HG03378 (cell line): ENCODE measurements around the gene MCF2L.
"Not testable (repeated sequence)": the region's sequence is repeated elsewhere in the genome, so short reads cannot be mapped to it uniquely, and the experiment has no call there.

ENCODE experiments used
- ATAC-seq: cut with Tn5 transposase; IDR thresholded peaks from one replicate; pipeline ENCODE4 v1.9.1; 2021; ENCODE audit warnings: mild to moderate bottlenecking, moderate library complexity; ENCODE audit not compliant: unreplicated experiment

Gene MCF2L

DNA sequence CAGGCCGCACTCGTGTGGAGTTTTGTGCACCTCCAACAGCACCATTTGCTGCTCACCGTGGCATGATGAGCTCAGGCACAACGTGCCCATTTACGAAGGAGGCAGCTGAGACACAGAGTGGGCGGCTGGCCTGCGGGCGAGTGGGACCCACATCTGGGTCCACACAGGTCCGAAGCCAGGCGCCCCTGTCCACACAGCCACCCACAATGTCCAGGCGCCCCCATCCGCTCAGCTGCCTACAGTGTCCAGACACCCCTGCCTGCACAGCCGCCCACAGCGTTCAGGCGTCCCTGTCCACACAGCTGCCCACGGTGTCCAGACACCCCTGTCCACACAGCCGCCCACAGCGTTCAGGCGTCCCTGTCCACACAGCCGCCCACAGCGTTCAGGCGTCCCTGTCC is 94.1 kb downstream of the MCF2L start:
- ATAC-seq, result no peak

DNA sequence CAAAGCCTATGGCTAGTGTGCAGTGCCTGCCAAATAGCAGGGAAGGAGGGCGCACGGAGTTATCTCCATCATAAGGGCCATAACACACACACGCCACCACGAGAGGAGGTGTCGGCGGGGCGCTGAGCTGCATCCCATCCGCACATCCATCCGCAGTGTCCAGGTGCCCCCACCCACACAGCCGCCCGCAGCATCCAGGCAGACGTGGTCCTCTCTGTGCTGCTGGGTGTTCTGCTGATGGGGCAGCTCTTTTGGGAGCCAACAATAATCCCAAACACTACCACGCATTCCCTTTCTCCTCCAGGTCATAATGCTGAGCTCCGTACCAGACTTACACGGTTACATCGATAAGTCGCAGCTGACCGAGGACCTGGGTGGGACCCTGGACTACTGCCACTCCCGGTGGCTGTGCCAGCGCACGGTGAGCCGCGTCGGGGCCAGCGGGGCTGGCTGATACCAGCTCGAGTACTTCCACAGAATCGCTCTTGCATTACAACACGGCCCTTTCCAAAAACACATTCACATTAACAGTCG is 95.1 kb downstream of the MCF2L start:
- no peak for ATAC-seq

DNA sequence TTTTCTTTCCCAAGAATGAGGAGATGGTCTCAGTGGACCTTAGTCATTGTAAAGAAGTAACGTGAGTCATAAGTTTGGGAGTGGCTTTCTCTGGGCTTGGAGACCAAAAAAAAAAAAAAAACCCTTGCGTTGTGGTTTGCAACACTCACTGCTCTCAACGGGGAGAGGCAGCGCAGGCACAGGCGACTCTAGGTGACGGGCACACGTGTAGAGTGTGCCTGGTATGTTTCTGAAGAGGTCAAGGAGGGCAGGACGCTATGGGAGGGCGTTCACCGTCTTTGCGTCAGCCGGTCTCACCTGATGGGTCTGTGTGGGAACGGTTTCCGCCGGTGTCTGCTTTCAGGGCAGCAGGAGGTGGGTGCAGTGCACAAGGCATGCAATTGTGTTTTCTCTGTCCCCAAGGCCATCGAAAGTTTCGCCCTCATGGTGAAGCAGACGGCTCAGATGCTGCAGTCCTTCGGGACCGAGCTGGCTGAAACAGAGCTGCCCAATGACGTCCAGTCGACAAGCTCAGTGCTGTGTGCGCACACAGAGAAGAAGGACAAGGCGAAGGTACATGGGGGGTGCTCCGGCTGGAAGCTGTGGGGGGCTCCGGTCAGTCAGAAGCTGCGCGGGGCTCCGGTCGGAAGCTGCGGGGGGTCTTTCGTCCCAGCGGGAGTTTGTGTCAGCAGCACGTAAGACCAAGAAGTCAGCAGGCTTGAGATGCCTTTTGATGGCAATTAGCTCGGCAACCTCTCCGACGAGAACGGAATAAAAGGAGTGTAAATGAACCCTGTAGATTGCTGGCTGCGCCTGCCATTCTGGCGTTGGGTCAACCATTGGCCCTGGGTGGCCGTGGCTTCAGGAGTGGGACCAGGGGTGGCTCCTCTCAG is 95.8 kb downstream of the MCF2L start:
- ATAC-seq, result no peak

DNA sequence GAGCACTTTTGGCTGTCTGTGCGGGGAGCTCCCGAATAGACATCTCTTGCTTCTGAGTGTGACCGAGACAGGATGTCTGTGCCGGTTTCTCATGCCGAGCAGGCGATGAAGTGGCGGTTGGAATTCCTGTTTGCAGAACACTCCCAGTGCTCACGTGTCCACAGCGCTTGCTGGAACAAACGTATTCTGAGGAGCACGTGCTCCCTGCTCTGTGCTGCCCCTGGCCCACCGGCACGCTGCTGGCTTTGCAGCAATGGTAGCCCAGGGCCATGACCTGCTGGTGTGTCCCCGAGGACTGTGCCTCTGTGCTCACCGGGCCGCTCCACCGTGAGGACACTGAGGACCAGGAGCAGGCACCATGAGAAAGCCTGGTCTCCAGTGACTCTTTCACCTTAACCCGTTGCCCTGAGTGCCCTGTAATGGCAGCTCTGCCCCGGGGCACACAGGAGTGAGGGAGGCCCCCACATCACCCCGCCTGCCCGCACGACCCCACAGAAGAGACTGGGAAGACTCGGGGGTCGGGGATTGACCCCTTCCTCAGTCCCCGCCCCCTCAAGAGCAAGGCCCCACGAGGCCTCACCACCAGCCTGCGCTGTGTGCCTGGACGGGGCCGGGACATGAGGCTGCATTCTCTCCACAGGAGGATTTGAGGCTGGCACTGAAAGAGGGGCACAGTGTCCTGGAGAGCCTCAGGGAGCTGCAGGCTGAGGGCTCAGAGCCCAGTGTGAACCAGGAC is 96.6 kb downstream of the MCF2L start:
- no peak for ATAC-seq

DNA sequence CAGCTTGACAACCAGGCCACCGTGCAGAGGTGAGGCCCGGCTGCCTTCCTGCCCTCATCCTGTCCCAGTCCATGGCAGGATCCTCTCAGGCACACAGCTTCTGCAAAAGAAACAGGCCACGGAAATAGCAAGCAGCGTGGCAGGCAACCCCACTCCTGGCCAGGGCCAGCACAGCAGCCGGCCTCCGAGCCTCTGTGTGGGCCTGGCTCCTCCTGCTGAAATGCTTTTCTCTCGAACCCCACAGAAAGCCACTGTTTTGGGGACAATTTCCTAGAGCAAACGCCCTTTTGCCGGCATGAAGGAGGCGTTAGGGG is 97.1 kb downstream of the MCF2L start:
- no peak for ATAC-seq

DNA sequence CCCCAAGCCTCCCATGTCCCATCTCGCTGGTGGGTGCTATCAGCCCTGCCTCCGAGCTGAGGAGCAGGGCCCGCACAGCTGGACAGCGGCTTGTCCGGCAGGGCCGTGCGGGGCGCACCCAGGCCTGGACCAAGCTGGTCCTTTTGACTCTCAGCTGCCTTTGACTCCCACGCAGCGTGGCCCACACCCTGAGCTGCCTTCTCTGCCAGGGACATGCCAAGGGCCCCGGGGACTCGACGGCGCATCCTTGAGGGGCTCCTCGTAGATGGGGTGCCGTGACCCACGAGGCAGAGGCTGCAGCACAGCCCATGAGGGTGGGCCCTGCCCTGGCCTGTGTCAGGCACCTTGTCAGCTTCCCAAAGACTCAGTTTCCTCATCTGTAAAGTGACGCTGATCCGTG is 97.7 kb downstream of the MCF2L start:
- ATAC-seq, result no peak

DNA sequence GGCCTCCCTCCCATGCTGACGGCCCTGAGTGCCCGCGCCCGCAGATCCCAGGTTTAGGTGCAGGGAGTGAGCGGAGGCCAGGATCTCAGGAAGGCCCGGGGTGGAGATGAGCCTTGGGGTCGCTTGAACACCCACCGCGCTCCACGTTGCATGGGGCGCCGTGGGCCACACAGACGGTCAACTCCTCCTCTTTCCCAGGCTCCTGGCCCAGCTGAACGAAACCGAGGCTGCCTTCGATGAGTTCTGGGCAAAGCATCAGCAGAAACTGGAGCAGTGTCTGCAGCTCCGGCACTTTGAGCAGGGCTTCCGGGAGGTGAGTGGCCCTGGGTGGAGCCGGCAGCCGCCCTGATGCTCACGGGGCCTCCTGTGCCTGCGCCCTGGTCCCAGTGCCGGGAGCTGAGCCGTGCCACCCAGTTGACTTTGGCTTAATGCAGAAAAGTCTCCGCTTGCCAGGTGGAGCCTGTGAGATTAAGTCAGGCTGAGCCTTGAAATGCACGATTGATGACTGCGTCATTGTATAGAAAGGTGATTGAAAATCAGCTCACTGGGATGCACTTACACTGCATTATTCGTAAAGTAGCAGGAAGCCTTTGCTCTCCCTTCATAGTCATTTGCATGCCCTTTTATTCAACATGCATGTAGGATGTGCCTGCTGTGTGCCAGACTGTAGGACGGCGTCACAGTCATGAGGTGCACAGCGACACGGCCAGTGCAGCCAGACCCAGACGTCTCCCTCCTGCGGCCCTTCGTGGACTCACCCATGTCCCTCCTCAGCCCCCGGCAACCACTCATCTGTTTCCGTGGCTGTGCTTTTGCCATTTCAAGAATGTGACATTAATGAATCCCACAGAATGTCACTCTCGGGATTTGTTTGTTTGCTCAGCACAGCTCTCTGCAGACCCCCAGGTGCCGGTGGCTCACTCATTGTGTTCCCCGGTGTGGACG is 101.1 kb downstream of the MCF2L start:
- ATAC-seq, result no peak

DNA sequence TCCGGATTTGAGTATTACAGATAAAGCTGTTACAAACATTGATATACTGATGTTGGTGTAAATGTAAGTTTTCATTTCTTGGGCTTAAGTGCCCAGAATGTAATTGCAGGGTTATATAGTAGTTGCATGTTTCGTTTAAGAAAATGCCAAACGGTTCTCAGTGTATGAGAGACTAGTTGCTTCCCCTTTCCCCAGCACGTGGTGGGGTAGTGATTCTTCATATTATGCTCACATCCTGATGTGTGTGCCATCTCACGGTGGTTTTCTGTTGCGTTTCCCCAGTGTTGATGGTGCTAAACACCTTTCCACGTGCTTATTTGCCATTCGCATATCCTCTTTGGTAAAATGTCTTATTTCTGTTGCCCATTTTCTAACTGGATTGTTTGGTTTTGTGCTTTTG is 101.8 kb downstream of the MCF2L start:
- no peak for ATAC-seq

DNA sequence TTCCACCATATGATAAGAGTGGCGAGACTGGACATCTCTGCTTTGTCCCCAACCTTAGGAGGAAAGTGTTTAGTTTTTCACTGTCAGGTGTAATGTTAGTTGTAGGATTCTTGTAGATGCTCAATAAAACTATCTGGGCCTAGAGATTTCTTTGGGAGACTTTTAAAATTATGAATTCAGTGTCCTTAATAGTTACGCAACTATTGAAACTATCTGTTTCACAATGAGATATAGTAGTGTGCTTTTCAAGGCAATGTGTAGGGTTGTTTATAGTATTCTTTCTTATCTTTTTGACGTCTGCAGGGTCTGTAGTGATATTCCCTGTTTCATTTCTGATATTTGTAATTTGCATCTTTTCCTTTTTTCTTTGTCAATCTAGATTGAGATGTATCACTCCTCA is 103.4 kb downstream of the MCF2L start:
- no peak for ATAC-seq

DNA sequence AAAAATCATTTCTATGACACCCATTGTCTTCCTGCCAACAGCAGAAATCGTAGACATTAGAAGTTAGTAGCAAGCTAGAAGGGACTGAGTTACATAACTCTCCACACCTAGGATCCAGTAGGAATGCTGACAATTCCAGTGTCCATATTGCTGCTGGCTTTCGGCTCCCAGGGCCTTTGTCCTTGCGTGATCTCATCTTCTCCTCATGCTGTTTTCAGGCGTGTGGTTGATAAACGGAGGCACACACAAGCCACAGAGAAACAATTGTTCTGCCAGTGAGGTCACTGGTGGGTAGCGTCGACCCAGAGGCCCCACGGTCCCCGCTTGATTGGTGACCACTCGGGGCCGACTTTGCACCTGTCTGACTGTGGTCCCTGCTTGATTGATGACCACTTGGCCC is 104.9 kb downstream of the MCF2L start:
- ATAC-seq, result no peak

DNA sequence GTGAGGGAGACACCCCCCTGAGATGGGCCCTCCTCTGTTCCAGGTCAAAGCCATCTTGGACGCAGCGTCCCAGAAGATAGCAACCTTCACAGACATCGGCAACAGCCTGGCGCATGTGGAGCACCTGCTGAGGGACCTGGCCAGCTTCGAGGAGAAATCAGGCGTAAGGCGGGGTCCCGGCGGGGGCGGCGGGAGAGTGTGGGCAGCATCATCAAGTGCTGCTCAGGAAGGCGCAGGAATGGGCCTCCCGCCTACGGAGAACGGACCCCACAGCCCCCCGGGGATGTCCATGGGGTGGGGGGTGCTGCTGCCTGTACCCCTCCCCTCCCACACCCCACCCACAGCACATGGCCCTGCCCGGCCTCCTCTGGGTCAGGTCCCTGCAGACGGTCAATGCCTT is 105.4 kb downstream of the MCF2L start:
- ATAC-seq, result no peak

DNA sequence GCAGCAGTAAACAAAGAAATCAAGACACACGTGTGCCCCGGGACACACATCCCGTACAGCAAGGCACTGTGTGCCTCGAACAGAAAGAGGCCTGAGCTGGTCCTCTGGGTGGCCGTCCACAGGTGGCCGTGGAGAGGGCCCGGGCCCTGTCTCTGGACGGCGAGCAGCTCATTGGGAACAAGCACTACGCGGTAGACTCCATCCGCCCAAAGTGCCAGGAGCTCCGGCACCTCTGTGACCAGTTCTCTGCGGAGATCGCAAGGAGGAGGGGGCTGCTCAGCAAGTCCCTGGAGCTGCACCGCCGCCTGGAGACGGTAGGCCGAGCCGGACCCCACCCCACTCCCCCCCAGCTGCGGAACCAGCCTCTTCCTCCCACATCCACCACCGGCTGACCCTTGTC is 105.9 kb downstream of the MCF2L start:
- no peak for ATAC-seq

DNA sequence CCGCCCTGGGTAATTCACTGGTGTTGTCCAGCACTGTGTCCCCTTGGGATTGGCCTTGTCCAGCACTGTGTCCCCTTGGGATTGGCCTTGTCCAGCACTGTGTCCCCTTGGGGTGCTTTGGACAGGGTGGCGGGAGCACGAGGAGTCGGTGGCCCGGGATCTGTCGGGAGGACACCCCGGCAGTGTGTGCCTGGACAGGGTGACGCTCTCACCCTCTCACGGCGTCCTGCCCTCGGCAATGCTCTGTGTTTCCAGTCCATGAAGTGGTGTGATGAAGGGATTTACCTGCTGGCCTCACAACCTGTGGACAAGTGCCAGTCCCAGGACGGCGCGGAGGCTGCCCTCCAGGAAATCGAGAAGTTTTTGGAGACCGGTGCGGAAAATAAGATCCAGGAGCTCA is 106.7 kb downstream of the MCF2L start:
- no peak for ATAC-seq

DNA sequence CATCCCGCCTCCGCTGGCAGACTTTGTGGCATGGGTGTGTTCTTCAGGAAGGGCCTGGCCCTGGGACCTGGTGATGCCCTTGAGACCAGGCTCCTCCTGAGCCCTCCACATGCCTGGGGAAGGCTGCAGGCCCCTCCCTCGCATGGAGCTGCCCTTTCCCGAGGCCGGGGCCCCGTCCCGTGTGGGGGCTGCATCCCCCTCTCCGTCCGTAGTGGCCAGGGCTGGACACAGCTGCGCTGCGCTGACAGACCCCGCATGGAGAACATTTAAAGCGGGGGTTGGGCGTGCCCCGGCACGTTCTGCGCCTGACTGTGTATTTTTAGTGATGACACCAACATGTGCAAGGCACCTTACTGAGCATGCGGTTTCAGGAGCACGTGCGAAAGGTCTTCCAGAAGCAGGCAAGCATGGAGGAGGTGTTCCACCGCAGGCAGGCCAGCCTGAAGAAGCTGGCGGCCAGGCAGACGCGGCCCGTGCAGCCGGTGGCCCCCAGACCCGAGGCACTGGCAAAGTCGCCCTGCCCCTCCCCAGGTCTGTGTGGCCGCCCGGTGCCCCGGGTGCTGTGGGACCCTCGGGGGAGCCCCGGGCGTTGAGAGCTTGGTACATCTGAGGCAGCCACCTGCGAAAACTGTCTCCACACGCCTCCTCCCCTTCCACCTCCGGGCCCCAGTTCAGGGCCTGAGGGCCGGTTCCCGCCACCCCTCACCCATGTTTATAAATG is 107.8 kb downstream of the MCF2L start:
- ATAC-seq, result no peak

DNA sequence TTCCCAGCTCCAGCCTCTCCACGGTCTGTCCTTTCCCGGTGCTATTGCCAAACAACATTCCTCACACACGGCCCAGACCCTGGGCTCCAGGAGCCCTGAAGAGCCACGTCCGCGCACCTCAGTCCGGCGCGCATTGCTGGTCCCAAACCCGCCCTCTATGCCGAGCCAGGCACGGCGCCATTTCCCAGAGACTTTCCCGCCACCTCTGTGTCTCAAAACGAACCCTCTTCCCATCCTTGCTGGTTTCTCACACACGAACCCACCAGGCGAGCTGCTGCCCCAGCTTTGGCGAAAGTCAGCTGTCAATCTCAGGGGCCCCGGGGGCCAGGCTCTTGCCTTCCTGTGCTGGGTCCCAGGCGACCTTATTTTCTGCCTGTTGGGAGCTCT is 108.5 kb downstream of the MCF2L start:
- no peak for ATAC-seq

DNA sequence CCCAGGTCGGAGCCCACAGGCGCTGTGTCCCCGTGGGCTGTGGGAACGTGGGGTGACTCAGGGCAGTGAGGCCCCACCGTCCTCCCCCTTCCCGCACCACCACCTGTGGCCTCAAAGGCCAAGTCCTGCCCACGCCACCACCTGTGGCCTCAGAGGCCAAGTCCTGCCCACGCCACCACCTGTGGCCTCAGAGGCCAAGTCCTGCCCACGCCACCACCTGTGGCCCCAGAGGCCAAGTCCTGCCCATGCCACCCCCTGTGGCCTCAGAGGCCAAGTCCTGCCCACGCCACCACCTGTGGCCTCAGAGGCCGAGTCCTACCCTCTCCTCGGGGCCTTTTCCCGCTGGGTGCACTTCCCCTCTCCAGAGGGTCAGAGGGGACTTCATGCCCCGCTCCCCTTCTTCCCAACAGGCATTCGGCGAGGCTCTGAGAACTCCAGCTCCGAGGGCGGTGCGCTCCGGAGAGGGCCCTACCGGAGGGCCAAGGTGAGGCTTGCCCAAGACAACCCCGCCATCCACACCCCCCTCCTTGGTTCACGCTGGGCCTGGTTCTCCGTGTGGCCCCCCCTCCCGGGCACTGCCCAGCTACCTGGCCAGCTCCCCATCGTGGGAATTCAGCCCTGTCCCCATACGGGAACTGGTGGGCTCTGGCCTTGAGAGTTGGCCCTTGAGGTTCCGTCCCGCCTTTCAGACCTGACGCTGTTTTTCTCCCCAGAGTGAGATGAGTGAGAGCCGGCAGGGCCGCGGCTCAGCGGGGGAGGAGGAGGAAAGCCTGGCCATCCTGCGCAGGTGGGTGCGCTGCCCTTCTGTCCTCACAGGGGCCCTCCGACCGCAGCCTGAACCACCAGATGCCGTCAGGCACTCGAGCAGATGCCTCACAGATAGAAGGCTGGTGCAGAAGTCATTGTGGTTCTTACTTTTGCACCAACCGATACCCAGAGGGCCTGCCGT is 109.2 kb downstream of the MCF2L start:
- ATAC-seq, result no peak

DNA sequence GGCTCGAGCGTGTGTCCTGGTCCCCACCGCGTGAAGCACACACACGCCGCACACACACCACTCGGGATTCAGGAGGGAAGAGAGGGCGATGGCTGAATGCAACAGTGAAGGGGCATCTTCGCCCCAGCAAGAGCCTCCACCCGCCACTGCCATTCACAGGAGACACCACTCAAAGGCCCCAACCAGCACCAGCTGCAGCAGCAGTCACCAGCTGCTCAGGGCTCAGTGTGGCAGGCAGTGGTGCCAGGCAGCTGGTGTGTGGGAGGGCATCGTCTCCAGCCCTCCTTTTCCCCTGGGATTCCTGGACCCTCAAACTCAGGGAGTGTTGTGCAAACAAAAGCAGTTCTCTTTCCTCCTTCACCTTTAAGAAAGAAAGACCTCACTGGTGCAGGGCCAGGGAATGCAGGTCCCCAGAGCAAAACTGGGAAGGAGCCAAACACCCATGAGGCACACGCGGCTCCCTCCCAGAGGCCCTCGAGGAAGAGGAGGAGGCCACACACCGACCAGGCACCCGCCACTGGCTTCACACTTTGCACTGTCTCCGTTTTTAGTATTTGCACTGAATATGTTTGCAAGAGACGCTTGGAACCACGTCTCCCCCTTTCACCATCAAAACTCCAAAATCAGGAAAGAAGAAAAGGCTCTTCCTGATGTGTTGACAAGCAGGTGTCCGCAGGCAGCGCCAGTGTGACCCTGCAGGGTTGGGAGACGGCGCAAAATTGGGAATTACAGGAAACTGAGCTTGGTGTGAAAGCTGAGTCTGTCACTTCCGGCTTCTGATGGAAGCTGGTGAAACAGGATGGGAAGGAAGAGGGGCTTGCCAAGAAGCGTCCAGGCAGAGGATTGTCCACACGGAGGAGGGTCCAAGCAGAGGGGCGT is 110.1 kb downstream of the MCF2L start:
- no peak for ATAC-seq

DNA sequence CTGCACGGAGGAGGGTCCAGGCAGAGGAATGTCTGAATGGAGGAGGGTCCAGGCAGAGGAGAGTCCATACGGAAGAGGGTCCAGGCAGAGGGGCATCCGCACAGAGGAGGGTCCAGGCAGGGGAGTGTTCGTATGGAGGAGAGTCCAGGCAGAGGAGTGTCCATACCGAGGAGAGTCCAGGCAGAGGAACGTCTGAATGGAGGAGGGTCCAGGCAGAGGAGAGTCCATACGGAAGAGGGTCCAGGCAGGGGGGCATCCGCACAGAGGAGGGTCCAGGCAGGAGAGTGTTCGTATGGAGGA is 110.7 kb downstream of the MCF2L start:
- ATAC-seq, result not testable (repeated sequence)

DNA sequence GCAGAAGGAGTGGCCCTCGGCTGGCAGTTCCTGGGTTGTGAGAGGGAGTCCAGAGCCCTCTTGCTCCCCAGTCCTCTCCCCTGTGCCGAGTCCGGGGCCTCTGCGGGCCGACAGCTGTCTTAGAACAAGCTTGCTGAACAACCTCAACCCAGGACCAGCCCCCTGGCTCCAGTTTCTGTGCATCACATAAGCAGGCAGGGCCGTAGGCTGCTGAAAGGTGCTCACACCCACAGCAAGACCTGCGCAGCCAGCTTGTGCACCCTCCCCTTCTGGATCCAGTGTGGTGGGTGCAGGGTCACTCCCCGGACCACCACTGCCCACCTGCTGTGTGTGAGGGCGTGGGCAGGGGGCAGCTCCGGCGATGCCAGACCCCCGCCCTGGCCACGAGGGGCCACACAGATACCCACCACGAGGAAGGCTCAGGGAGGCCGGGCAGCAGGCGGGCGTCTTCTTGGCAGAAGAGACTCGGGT is 111.4 kb downstream of the MCF2L start:
- no peak for ATAC-seq
